Ascending aorta (tissue), 2 donors: ENCODE measurements around the gene CBR4. TPM values are rescaled to one million over a fixed set of nuclear protein-coding genes. Genes with fewer than 3 reads are reported as not detected.
A peak's percentile ranks its signal among the peaks of the same experiment; 100 is the strongest.

Experiments used
- DNase-seq, 2 donors: peaks; one replicate each; pipeline ENCODE4 v3.0.0-alpha.2; 2019; ENCODE audit warnings: low spot score in 2 of 2
- H3K27ac ChIP-seq, 2 donors: fragments of 200-600 bp; sonication (generic); one replicate each; pipeline ENCODE4 v1.5.1; 2016 to 2017; ENCODE audit warnings: mild to moderate bottlenecking in 1 of 2
- H3K27me3 ChIP-seq: fragments of 200-600 bp; sonication (generic); one replicate; pipeline ENCODE4 v1.5.1; 2017
- H3K36me3 ChIP-seq, 2 donors: fragments of 200-600 bp; sonication (generic); one replicate each; pipeline ENCODE4 v1.5.1; 2016
- H3K4me1 ChIP-seq, 2 donors: fragments of 200-600 bp; sonication (generic); one replicate each; pipeline ENCODE4 v1.5.1; 2016 to 2017; ENCODE audit warnings: mild to moderate bottlenecking in 1 of 2
- H3K4me3 ChIP-seq, 2 donors: fragments of 200-600 bp; sonication (generic); one replicate each; pipeline ENCODE4 v1.5.1; 2016 to 2017; ENCODE audit warnings: mild to moderate bottlenecking in 1 of 2
- H3K9me3 ChIP-seq, 2 donors: fragments of 200-600 bp; sonication (generic); one replicate each; pipeline ENCODE4 v1.5.1; 2016
- CTCF ChIP-seq, 3 experiments: fragments of 200-600 bp in 2 of 3; fragments of 450-650 bp in 1 of 3; sonication (generic) in 2 of 3; IDR thresholded peaks; one replicate each; pipeline ENCODE4 v1.5.1; 2016 to 2019; ENCODE audit warnings: antibody characterized with exemption in 3 of 3, mild to moderate bottlenecking in 1 of 3, moderate library complexity in 1 of 3
- intact Hi-C: fragments of 100-400 bp; cut with DNase I; formaldehyde crosslinking; loops from one replicate; pipeline ENCODE4 v1.15.1; 2023
- total RNA-seq: library from RNA; depleted of rRNA; stranded (reverse); fragments of >200 nt; gene quantifications from one replicate; pipeline ENCODE4 v1.1.0, GENCODE V29; 2016

The CBR4 gene
- total RNA-seq, 1 donor from 2014 or later, result 0.53 TPM

GRCh38 chr4:169018406-169018805, 8.4 kb upstream of the CBR4 start:
- H3K36me3 ChIP-seq, result no peaks in the 10 kb centered on the region
- TF ChIP-seq CTCF (IDR thresholded peaks at IDR 0.05), result no peak
- intact Hi-C loops, result loop anchor here (5.0 to 10.0 kb wide), 2 partner anchors 434 to 469 kb away; no protein-coding TSS in a partner anchor

GRCh38 chr4:169017971-169018370, 7.9 kb upstream of the CBR4 start:
- H3K27me3 ChIP-seq, result no peaks in the 10 kb centered on the region
- H3K4me1 ChIP-seq, result no peaks in the 10 kb centered on the region
- TF ChIP-seq CTCF (IDR thresholded peaks at IDR 0.05), result no peak
- DNase-seq, result no peak
- no peaks in the 10 kb centered on the region for H3K9me3 ChIP-seq
- H3K4me3 ChIP-seq, result no peak overlapping the region
- no peak overlapping the region for H3K27ac ChIP-seq
- H3K36me3 ChIP-seq, result no peaks in the 10 kb centered on the region
- intact Hi-C loops, result loop anchor here (5.0 to 10.0 kb wide), 2 partner anchors 433 to 469 kb away; no protein-coding TSS in a partner anchor

More at GRCh38 chr4:169018406-169018805, 8.4 kb upstream of the CBR4 start:
- no peaks in the 10 kb centered on the region for H3K9me3 ChIP-seq
- no peak overlapping the region for H3K4me3 ChIP-seq
- H3K27me3 ChIP-seq, result no peaks in the 10 kb centered on the region
- H3K4me1 ChIP-seq, result no peaks in the 10 kb centered on the region
- no peak overlapping the region for H3K27ac ChIP-seq
- DNase-seq, result no peak

DNA sequence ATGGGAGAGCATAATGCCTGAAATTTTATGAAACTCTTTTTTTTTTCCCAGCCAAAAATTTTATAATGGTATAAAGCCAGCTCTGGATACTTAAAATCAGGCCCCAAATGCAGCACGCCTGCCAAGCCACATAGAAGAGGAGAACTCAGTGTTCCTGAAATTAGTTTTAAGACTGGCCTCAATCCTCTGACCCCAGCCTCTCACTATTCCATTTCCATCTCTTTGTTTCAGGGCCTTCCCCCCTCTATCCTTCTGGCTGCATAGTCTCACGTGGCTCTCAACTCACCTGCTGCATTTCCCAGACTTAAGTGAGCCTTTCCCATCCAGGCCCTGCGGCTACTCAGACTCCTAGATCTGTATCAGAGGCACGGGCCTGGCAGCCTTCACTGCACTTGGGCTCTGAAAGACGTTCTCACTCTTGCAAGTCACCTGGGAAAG, 5.2 kb upstream of the CBR4 start:
- Histone ChIP-seq H3K27ac (peak overlapping the region; percentile 54 to 62), H3K4me3 (no peak overlapping the region), H3K9me3 (no peaks in the 10 kb centered on the region), H3K4me1 (no peaks in the 10 kb centered on the region), H3K36me3 (no peaks in the 10 kb centered on the region), H3K27me3 (no peaks in the 10 kb centered on the region)
- no peak for TF ChIP-seq CTCF (IDR thresholded peaks at IDR 0.05)
- intact Hi-C loops, result loop anchor here (5.0 to 10.0 kb wide), 2 partner anchors 430 to 472 kb away; no protein-coding TSS in a partner anchor
- no peak for DNase-seq

DNA sequence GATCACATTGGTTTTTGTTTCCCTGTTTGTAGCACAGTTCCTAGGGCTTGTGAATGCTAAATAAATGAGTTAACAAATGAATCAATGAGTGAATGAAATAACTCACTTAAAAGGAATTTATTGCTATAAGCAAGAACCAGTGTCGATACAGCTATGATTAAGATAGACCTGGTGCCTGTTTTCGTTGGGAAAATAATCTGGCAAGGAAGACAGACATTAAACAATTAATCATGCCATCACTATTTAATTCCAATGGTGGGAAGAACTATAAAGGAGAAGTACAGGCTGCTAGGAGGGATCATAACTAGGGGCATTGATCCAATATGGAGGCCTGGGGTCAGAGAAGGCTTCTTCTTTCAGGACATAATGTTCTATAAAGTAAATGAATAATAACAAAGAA, 4.5 kb upstream of the CBR4 start:
- Histone ChIP-seq H3K9me3 (no peaks in the 10 kb centered on the region), H3K4me1 (no peaks in the 10 kb centered on the region), H3K27me3 (no peaks in the 10 kb centered on the region), H3K27ac (peak overlapping the region; percentile 54 to 62), H3K36me3 (no peaks in the 10 kb centered on the region), H3K4me3 (no peak overlapping the region)
- intact Hi-C loops, result loop anchor here (5.0 to 10.0 kb wide), 2 partner anchors 258 to 430 kb away; partner anchors contain the start of gene SH3RF1
- no peak for TF ChIP-seq CTCF (IDR thresholded peaks at IDR 0.05)
- no peak for DNase-seq

- DNase-seq, result no peak
- no peaks in the 10 kb centered on the region for H3K36me3 ChIP-seq
- H3K27ac ChIP-seq, result no peak overlapping the region
- peaks cover 0 to 9% of the 10 kb centered on the region in 2 donors for H3K4me1 ChIP-seq
- intact Hi-C loops, result loop anchor here (5.0 to 10.0 kb wide), 2 partner anchors 259 to 429 kb away; partner anchors contain the start of gene SH3RF1
- H3K27me3 ChIP-seq, result no peaks in the 10 kb centered on the region
- no peaks in the 10 kb centered on the region for H3K9me3 ChIP-seq
- H3K4me3 ChIP-seq, result no peak overlapping the region
- TF ChIP-seq CTCF (IDR thresholded peaks at IDR 0.05), result no peak
Observed at GRCh38 chr4:169013396-169013795, 3.3 kb upstream of the CBR4 start.
